SU-DHL-6 (cell line): Measurements from ENCODE around the gene WDR44.

Source experiments
- EZH2phosphoT487 ChIP-seq: fragments of 200-600 bp; sonication (generic), shearing (Covaris generic); conservative IDR thresholded peaks from 2 replicates; pipeline ENCODE4 v1.6.1; 2018; ENCODE audit warnings: mild to moderate bottlenecking, antibody characterized with exemption, low read length, moderate library complexity, mixed read lengths
- TF ChIP-seq, protein P1 (sequence below): fragments of 200-600 bp; sonication (generic); IDR thresholded peaks from one replicate; pipeline ENCODE4 v1.5.1; 2017; ENCODE audit warnings: antibody characterized with exemption, mild to moderate bottlenecking, low read length, moderate library complexity; ENCODE audit not compliant: insufficient read depth, poor library complexity, severe bottlenecking

- TF ChIP-seq, protein P1, sequence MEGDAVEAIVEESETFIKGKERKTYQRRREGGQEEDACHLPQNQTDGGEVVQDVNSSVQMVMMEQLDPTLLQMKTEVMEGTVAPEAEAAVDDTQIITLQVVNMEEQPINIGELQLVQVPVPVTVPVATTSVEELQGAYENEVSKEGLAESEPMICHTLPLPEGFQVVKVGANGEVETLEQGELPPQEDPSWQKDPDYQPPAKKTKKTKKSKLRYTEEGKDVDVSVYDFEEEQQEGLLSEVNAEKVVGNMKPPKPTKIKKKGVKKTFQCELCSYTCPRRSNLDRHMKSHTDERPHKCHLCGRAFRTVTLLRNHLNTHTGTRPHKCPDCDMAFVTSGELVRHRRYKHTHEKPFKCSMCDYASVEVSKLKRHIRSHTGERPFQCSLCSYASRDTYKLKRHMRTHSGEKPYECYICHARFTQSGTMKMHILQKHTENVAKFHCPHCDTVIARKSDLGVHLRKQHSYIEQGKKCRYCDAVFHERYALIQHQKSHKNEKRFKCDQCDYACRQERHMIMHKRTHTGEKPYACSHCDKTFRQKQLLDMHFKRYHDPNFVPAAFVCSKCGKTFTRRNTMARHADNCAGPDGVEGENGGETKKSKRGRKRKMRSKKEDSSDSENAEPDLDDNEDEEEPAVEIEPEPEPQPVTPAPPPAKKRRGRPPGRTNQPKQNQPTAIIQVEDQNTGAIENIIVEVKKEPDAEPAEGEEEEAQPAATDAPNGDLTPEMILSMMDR, result peak; percentile 24
- no peak for TF ChIP-seq EZH2phosphoT487
Observed at GRCh38 chrX:118459494-118459893, 113.6 kb downstream of the WDR44 start.
